ENCODE data around the gene ABHD17C.

Gene ABHD17C

DNA sequence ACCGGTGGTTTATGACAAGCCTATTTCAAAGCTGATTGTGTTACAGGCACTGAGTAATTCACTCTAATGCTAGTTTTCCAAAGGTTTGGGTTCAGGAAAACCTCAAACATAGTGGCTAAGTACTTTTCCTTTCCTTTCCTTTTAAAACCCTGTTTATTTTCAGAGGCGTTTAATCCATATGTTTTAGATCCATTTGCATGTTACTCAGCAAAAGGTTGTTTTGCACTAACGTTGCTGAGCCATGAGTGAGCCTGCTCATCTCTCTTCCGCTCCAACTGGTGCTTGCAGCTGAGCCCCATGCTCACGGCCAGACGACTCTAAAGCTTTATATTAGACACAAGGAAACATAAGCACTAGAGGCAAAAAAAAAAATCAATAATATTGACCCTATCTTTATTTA is 93.4 kb downstream of the ABHD17C start:
- TF ChIP-seq, protein P1, sequence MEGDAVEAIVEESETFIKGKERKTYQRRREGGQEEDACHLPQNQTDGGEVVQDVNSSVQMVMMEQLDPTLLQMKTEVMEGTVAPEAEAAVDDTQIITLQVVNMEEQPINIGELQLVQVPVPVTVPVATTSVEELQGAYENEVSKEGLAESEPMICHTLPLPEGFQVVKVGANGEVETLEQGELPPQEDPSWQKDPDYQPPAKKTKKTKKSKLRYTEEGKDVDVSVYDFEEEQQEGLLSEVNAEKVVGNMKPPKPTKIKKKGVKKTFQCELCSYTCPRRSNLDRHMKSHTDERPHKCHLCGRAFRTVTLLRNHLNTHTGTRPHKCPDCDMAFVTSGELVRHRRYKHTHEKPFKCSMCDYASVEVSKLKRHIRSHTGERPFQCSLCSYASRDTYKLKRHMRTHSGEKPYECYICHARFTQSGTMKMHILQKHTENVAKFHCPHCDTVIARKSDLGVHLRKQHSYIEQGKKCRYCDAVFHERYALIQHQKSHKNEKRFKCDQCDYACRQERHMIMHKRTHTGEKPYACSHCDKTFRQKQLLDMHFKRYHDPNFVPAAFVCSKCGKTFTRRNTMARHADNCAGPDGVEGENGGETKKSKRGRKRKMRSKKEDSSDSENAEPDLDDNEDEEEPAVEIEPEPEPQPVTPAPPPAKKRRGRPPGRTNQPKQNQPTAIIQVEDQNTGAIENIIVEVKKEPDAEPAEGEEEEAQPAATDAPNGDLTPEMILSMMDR (IDR thresholded peaks at IDR 0.05), result no peak

DNA sequence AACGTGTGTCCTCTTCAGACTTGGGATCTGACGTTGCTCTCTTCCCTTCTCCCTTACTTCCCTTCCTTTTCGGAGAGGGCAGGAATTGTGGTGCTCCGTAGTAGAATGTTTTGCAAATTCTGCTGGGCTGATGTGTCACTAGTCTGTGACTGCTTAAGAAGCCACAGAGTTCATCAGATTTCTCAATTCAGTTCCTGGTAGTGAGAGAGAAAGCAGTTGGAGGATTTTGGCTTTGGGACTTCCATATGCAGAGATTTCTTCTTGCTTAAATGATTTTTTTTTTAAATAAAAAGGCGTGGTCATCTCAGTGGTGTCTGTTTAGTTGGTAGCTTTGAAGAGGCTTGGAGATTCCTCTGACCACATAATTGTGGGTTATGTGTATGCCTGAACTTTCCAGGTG is 94.2 kb downstream of the ABHD17C start:
- Histone ChIP-seq H2AFZ (no peak overlapping the region), H3K9me3 (ENCODE audit: control insufficient read depth, low read length) (no peaks in the 10 kb centered on the region), H3K4me2 (ENCODE audit: low read length) (no peak overlapping the region), H3K36me3 (ENCODE audit: control insufficient read depth, insufficient read depth, low read length) (no peaks in the 10 kb centered on the region), H3K4me1 (no peaks in the 10 kb centered on the region), H3K79me2 (no peaks in the 10 kb centered on the region), H3K27ac (no peak overlapping the region), H3K27me3 (ENCODE audit: control insufficient read depth, insufficient read depth, low read length) (no peaks in the 10 kb centered on the region), H3K4me3 (ENCODE audit: low read depth, low read length) (no peak overlapping the region), H3K9ac (no peak overlapping the region)
- TF ChIP-seq, protein P1 (IDR thresholded peaks at IDR 0.05), result no peak

More for the DNA sequence above, 93.4 kb downstream of the ABHD17C start:
- Histone ChIP-seq H3K79me2 (no peaks in the 10 kb centered on the region), H3K27ac (no peak overlapping the region), H2AFZ (no peak overlapping the region), H3K4me1 (no peaks in the 10 kb centered on the region), H3K9me3 (ENCODE audit: control insufficient read depth, low read length) (no peaks in the 10 kb centered on the region), H3K27me3 (ENCODE audit: control insufficient read depth, insufficient read depth, low read length) (no peaks in the 10 kb centered on the region), H3K9ac (no peak overlapping the region), H3K36me3 (ENCODE audit: control insufficient read depth, insufficient read depth, low read length) (no peaks in the 10 kb centered on the region), H3K4me2 (ENCODE audit: low read length) (no peak overlapping the region), H3K4me3 (ENCODE audit: low read depth, low read length) (no peak overlapping the region)

DNA sequence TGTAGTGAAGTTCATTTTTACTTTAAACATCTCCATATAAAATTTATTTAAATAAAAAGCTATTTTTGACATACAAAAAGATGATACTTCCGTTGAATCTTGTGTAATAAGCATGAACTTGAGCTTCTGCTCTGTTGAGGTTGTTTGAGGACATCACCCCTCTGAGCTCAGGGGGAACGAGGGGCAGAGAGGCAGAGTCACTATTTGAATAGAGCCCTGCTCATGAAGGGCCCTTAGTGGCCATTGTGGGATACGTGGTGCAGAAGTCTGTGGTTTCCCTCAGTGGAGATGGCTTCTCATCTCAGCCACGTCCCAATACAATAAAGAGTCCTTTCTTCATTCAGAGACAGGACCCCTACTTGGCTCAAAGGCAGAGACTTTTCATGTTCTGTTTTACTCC is 94.7 kb downstream of the ABHD17C start:
- H3K36me3 ChIP-seq (ENCODE audit: control insufficient read depth, insufficient read depth, low read length), result no peaks in the 10 kb centered on the region
- no peak overlapping the region for H3K4me3 ChIP-seq (ENCODE audit: low read depth, low read length)
- no peak overlapping the region for H2AFZ ChIP-seq
- H3K9me3 ChIP-seq (ENCODE audit: control insufficient read depth, low read length), result no peaks in the 10 kb centered on the region
- TF ChIP-seq, protein P1 (IDR thresholded peaks at IDR 0.05), result no peak
- H3K4me2 ChIP-seq (ENCODE audit: low read length), result no peak overlapping the region
- H3K9ac ChIP-seq, result no peak overlapping the region
- H3K27me3 ChIP-seq (ENCODE audit: control insufficient read depth, insufficient read depth, low read length), result no peaks in the 10 kb centered on the region
- H3K27ac ChIP-seq, result no peak overlapping the region
- H3K79me2 ChIP-seq, result no peaks in the 10 kb centered on the region
- H3K4me1 ChIP-seq, result no peaks in the 10 kb centered on the region

DNA sequence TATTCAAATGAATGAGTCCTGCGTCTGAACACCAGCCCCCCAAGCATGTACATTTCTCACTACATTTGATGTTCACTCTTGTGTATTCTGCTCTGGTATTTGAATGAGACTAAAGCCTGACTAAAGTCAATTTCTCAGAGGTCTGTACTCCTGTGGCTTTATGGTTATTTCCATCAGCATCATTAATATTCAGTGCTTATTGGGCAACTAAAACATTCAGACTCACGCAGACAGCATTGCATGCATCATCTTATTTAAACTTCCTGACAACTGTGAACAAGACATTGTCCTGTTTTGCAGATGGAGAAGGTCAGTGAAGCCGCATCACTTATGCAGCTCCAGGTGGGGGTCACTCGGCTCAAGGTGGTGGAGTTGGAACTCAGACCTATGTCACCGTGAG is 95.1 kb downstream of the ABHD17C start:
- H3K27ac ChIP-seq, result no peak overlapping the region
- TF ChIP-seq, protein P1 (IDR thresholded peaks at IDR 0.05), result no peak
- H3K4me3 ChIP-seq (ENCODE audit: low read depth, low read length), result no peak overlapping the region
- H3K36me3 ChIP-seq (ENCODE audit: control insufficient read depth, insufficient read depth, low read length), result no peaks in the 10 kb centered on the region
- H2AFZ ChIP-seq, result no peak overlapping the region
- H3K9me3 ChIP-seq (ENCODE audit: control insufficient read depth, low read length), result no peaks in the 10 kb centered on the region
- no peak overlapping the region for H3K9ac ChIP-seq
- no peaks in the 10 kb centered on the region for H3K79me2 ChIP-seq
- no peak overlapping the region for H3K4me2 ChIP-seq (ENCODE audit: low read length)
- H3K4me1 ChIP-seq, result no peaks in the 10 kb centered on the region
- H3K27me3 ChIP-seq (ENCODE audit: control insufficient read depth, insufficient read depth, low read length), result no peaks in the 10 kb centered on the region

DNA sequence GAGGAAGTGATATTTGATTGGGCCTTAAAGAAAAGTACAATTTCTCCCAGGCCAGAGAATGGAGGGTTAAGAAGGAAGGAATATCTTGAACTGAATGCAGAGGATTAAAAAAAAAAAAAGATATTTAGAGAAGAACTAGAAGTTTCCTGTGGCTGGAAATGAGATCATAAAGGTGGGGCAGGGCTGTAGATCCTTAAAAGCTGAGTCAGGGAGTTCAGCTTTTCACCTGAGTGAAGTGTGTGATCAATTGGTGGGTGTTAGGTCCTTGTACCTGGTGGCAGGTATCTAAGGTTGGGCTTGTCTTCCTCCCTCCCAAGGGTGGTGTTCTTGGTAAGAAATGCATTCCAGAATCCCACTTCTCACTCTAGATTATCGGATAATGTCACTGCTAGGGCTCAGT is 95.9 kb downstream of the ABHD17C start:
- Histone ChIP-seq H3K27me3 (ENCODE audit: control insufficient read depth, insufficient read depth, low read length) (no peaks in the 10 kb centered on the region), H3K79me2 (no peaks in the 10 kb centered on the region), H3K9me3 (ENCODE audit: control insufficient read depth, low read length) (no peaks in the 10 kb centered on the region), H2AFZ (no peak overlapping the region), H3K27ac (no peak overlapping the region), H3K9ac (no peak overlapping the region), H3K4me1 (no peaks in the 10 kb centered on the region), H3K36me3 (ENCODE audit: control insufficient read depth, insufficient read depth, low read length) (no peaks in the 10 kb centered on the region), H3K4me2 (ENCODE audit: low read length) (no peak overlapping the region), H3K4me3 (ENCODE audit: low read depth, low read length) (no peak overlapping the region)
- TF ChIP-seq, protein P1 (IDR thresholded peaks at IDR 0.05), result no peak
